GM21619 (cell line): ENCODE data around the gene RASSF1.
A peak's percentile ranks its signal among the peaks of the same experiment; 100 is the strongest.

Source experiments
- ATAC-seq: cut with Tn5 transposase; IDR thresholded peaks from one replicate; pipeline ENCODE4 v1.9.1; 2021; ENCODE audit not compliant: unreplicated experiment

The RASSF1 gene

GRCh38 chr3:50302095-50303012 is 38.3 kb downstream of the RASSF1 start:
- ATAC-seq: no peak

GRCh38 chr3:50300681-50301254 is 39.9 kb downstream of the RASSF1 start:
- no peak for ATAC-seq

- no peak for ATAC-seq
These were observed 40.5 kb downstream of the RASSF1 start for GRCh38 chr3:50299929-50300680.

- no peak for ATAC-seq
These were observed 41.1 kb downstream of the RASSF1 start for GRCh38 chr3:50299638-50299928.

- ATAC-seq: peak; percentile 83
These were observed 41.6 kb downstream of the RASSF1 start, which contains the start of the genes HYAL3 and NAA80 for GRCh38 chr3:50298836-50299637. TSS of gene HYAL3 (minus strand) at chr3:50299405. CDS start at chr3:50295602, 3,803 bp downstream. TSS of gene NAA80 (minus strand) at chr3:50299405. CDS start at chr3:50297463, 1,942 bp downstream.

- ATAC-seq: no peak
These were observed 42.5 kb downstream of the RASSF1 start for GRCh38 chr3:50297896-50298725.

GRCh38 chr3:50297384-50297775 is 43.3 kb downstream of the RASSF1 start:
- ATAC-seq: no peak

GRCh38 chr3:50296721-50297383 is 43.8 kb downstream of the RASSF1 start:
- no peak for ATAC-seq

- ATAC-seq: no peak
These were observed 44.8 kb downstream of the RASSF1 start for GRCh38 chr3:50295553-50296431.

- ATAC-seq: no peak
These were observed 45.9 kb downstream of the RASSF1 start for GRCh38 chr3:50294492-50295403.

- no peak for ATAC-seq
These were observed 46.5 kb downstream of the RASSF1 start for GRCh38 chr3:50294089-50294488.

GRCh38 chr3:50293079-50293801 is 47.4 kb downstream of the RASSF1 start:
- ATAC-seq: no peak

GRCh38 chr3:50292159-50293078 is 48.2 kb downstream of the RASSF1 start, which contains the start of gene IFRD2:
TSS of gene IFRD2 (minus strand) at chr3:50292429. CDS start at chr3:50292274, 155 bp downstream.
- peak; percentile 91 for ATAC-seq

- ATAC-seq: no peak
These were observed 50.4 kb downstream of the RASSF1 start for GRCh38 chr3:50290161-50290641.

GRCh38 chr3:50289130-50289529 is 51.5 kb downstream of the RASSF1 start:
- ATAC-seq: no peak
